WERI-Rb-1 (cell line): ENCODE measurements around the gene SHC2.
A peak's percentile ranks its signal among the peaks of the same experiment; 100 is the strongest.

Experiments used
- DNase-seq: peaks from one replicate; pipeline ENCODE4 v3.0.0-alpha.2; 2020
- H3K27ac ChIP-seq: fragments of 250-450 bp; sonication (Bioruptor Pico); 2 replicates; pipeline ENCODE4 v1.5.1; 2020; ENCODE audit warnings: mild to moderate bottlenecking, moderate library complexity
- H3K27me3 ChIP-seq: fragments of 250-450 bp; sonication (Bioruptor Pico); 2 replicates; pipeline ENCODE4 v1.5.1; 2021; ENCODE audit warnings: mild to moderate bottlenecking, low read depth, moderate library complexity; ENCODE audit not compliant: insufficient read depth, severe bottlenecking
- H3K36me3 ChIP-seq: fragments of 250-450 bp; sonication (Bioruptor Pico); 2 replicates; pipeline ENCODE4 v1.5.1; 2020; ENCODE audit warnings: mild to moderate bottlenecking, moderate library complexity
- H3K4me3 ChIP-seq: 2 replicates; pipeline ENCODE4 v1.5.1; 2011; ENCODE audit warnings: low read depth, mild to moderate bottlenecking, control low read depth, low read length
- H3K9me3 ChIP-seq: fragments of 250-450 bp; sonication (Bioruptor Pico); 2 replicates; pipeline ENCODE4 v1.5.1; 2021; ENCODE audit warnings: mild to moderate bottlenecking, moderate library complexity; ENCODE audit not compliant: severe bottlenecking
- CTCF ChIP-seq: IDR thresholded peaks from 2 replicates; pipeline ENCODE4 v1.5.1; 2011; ENCODE audit warnings: low read depth, mild to moderate bottlenecking, control low read depth, inconsistent platforms, low read length

SHC2 gene

DNA sequence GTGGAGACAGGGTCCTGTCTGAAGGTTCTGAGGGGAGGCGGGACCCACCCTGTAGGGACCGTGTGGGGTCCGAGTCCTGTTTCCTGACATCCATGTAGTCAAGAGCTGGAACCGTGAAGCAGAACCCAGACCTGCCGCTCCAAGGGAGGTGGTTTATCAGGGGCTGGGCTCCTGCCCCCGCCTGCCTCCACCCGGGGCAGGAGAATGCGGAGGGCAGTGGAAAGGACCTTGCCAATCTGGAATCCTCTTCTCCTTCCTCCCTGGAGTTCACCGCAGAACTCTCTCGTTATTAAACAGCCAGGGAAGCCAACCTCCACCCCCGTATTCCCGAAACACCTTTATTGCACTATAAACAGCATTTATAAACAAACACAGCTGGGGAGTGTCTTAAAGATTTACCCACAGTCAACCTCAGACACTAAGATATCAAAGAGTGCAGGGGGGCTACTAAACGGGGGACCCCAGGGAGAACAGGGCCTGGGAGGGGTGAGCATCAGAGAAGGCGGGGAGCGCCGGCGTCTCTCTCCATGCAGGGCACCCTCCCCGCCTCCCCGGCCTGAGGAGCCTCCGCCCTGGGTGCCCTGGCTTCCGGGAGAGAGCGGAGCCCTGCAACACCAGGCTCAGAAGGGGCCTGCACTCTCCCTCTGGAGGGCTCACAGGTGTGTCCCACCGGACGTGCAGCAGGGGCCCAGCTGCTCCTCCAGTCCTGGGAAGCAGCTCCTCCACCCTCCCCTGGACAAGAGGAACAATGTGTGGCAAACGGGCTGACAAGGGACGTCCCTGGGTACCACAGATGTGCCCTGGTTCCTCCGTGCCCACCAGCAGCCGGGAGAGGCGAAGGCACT, 55.5 kb downstream of the SHC2 start:
- Histone ChIP-seq H3K36me3 (no peaks in the 10 kb centered on the region; the same call in 1 of the 2 replicates), H3K27me3 (no peaks in the 10 kb centered on the region), H3K9me3 (peaks cover 2% of the 10 kb centered on the region), H3K4me3 (no peak overlapping the region), H3K27ac (no peak overlapping the region)
- DNase-seq: peak; percentile 5
- no peak for TF ChIP-seq CTCF

DNA sequence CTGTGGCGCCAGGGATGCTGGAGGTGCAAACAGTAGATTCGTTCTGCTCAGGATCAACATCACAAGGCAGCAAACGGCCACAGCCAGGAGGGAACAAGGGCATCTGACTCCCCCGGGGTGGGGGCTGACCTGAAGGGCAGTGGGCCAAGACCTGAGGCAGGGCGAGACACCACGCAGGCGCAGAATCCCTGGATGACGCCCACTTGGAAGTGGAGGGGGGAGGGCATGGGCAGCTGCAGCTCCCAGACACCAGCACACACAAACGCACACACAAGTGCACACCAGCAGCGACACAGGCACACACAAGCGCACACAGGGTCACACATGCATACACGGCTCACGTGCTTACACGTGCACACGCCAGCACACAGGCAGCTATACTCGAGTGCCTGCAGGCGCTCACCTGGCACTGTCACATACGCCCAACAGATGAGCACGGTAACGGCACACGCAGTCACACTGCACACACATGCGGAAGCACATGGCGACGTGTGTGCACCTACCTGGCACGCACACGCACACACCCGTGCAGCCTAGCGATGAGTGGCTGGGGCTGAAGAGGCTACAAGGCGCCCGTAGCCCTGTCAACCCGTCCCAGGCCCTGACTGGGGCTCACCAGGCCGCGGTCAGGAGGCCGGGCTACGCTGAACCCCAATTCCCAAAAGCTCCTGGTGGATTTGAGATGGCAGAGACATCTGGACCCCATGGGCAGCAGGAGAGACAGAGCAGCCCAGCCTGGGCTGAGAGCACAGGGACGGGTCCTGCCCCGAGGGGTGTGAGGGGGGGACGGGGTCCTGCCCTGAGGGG, 57.4 kb downstream of the SHC2 start:
- DNase-seq: no peak

DNA sequence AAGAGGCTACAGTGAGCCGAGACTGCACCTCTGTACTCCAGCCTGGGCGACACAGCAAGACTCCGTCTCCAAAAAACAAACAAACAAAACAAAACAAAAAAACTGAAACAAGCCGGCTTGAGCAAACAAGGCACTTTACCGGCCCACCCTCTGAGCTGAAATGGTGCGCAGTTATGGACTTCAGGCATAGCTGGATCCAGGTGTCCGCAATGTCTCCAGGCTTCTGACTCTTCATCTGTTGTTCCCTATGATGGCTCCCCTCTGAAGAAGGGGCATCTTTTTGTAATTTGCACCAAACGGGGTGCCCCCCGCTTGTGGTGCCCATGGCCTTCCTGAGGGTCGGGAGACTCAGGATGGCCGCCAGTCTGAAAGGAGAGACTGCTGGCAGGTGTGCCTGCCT, 58.0 kb downstream of the SHC2 start:
- H3K9me3 ChIP-seq: peaks cover 2% of the 10 kb centered on the region
- no peaks in the 10 kb centered on the region for H3K27me3 ChIP-seq
- H3K4me3 ChIP-seq: no peak overlapping the region
- no peak for DNase-seq
- no peaks in the 10 kb centered on the region; the same call in 1 of the 2 replicates for H3K36me3 ChIP-seq
- no peak overlapping the region for H3K27ac ChIP-seq
- TF ChIP-seq CTCF: no peak

More for the DNA sequence above, 57.4 kb downstream of the SHC2 start:
- peaks cover 2% of the 10 kb centered on the region for H3K9me3 ChIP-seq
- H3K27ac ChIP-seq: no peak overlapping the region
- H3K36me3 ChIP-seq: no peaks in the 10 kb centered on the region; the same call in 1 of the 2 replicates
- H3K4me3 ChIP-seq: no peak overlapping the region
- no peak for TF ChIP-seq CTCF
- no peaks in the 10 kb centered on the region for H3K27me3 ChIP-seq

DNA sequence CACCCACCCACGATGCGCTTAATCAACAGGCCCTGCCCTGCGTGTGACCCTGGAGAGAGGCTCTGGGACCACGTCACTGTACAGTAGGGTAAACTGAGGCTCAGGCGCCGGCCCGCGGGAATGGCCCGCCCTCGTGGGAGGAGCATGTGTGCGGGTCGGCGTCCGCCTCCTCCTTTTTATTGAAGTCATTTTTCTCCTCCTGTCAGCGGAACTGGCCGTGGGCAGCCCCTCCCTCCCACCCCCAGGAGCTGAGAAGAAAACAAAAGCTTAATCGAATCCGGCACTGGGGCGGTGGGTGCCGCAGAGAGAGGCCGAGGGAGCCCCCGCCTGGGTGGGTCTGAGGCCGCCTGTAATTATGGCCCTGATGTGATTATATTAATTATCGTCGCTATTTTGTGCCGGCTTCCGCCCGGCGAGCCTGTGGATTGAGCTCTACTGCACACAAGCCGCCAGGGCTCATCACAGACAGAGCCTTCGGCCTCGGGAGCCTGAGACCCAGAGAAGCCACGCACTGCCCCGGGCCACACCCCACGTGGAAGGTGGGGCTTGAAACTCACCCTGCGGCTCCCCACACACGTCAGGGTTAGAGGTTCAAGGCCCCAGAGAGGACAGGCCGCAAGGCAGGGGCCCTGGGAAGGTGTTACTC, 58.8 kb downstream of the SHC2 start:
- DNase-seq: peak; percentile 48
- Histone ChIP-seq H3K27ac (peak overlapping the region; percentile 15; the same call in 1 of the 2 replicates), H3K27me3 (no peaks in the 10 kb centered on the region), H3K4me3 (peak overlapping the region; percentile 42), H3K9me3 (peaks cover 2% of the 10 kb centered on the region), H3K36me3 (no peaks in the 10 kb centered on the region; the same call in 1 of the 2 replicates)
- TF ChIP-seq CTCF: no peak

DNA sequence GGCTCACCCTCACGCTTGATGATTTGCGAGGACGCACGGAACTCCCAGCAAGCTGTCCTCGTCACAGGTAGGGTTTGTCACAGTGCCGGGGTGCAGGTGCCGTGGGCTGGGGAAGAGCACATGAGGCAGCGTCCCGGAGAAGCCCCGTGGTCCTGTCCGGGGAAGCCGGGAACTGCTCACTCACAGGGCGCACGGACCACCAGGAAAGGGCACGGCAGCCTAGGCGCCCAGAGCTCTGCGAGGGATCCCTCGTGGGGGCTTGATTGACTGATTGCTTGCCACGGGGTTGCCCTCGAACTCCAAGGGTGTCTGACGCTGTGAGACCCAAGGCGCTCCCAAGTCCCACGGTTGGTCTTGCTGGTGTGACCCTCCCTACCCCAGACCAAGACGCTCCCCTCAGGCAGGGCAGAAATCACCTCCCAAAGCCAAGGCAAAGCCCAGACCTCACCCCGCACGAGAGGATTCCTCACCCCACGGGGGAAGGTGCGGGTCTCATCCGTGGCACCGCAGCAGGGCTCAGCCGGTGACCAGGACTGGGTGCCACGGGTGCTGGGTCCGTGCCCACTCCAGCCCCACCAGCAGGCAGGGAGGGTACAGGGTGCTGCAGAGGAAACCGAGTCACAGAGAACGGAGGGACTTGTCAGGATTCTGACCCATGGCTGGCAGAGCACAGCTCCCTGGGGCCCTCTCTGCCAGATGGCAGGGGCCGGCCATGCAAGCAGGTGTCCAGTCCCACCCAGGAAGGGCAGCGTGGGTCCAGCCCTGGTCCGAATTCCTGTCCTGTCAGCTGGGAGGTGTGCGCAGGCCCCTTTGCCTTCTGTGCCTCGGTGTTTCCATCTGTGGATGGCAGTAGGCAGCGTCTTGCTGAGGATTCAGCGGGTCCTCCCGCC, 59.6 kb downstream of the SHC2 start:
- DNase-seq: no peak
- no peak overlapping the region for H3K27ac ChIP-seq
- H3K9me3 ChIP-seq: peaks cover 2% of the 10 kb centered on the region
- H3K36me3 ChIP-seq: no peaks in the 10 kb centered on the region; the same call in 1 of the 2 replicates
- TF ChIP-seq CTCF: no peak
- no peaks in the 10 kb centered on the region for H3K27me3 ChIP-seq
- no peak overlapping the region for H3K4me3 ChIP-seq
